Gastroesophageal sphincter (tissue), 4 donors: ENCODE results near the gene C4orf36. TPM values are rescaled to one million over a fixed set of nuclear protein-coding genes. Genes with fewer than 3 reads are reported as not detected.

Experiments
- ATAC-seq: fragments of 150-250 bp; one replicate; pipeline ENCODE4 v1.9.1; 2016; ENCODE audit warnings: mild to moderate bottlenecking, moderate library complexity
- H3K27ac ChIP-seq, 4 donors: fragments of 200-600 bp; sonication (generic) in 3 of 4; 1 replicate in 3 of 4; 2 replicates in 1 of 4; pipeline ENCODE4 v1.5.1; 2016 to 2019
- H3K27me3 ChIP-seq: fragments of 200-600 bp; sonication (generic); one replicate; pipeline ENCODE4 v1.5.1; 2019
- H3K36me3 ChIP-seq, 2 donors: fragments of 200-600 bp; sonication (generic); one replicate each; pipeline ENCODE4 v1.5.1; 2019; ENCODE audit warnings: control low read depth in 1 of 2
- H3K4me1 ChIP-seq, 3 donors: fragments of 200-600 bp; sonication (generic); 1 replicate in 2 of 3; 2 replicates in 1 of 3; pipeline ENCODE4 v1.5.1; 2016 to 2019; ENCODE audit warnings: control low read depth in 2 of 3
- H3K4me3 ChIP-seq, 2 donors: fragments of 200-600 bp; sonication (generic); one replicate each; pipeline ENCODE4 v1.5.1; 2019; ENCODE audit warnings: mild to moderate bottlenecking in 1 of 2, moderate library complexity in 1 of 2
- H3K9me3 ChIP-seq, 3 donors: fragments of 200-600 bp; sonication (generic); one replicate each; pipeline ENCODE4 v1.5.1; 2017 to 2019; ENCODE audit warnings: control low read depth in 2 of 3
- EP300 ChIP-seq: sonication (generic); formaldehyde crosslinking; IDR thresholded peaks from one replicate; pipeline ENCODE4 v1.6.1; 2017; ENCODE audit warnings: antibody characterized with exemption, mild to moderate bottlenecking
- POLR2A ChIP-seq, 2 donors: fragments of 450-650 bp; IDR thresholded peaks; one replicate each; pipeline ENCODE4 v1.6.1; 2017; ENCODE audit warnings: antibody characterized with exemption in 2 of 2, mild to moderate bottlenecking in 2 of 2, moderate library complexity in 1 of 2
- POLR2AphosphoS5 ChIP-seq: sonication (generic); formaldehyde crosslinking; IDR thresholded peaks from one replicate; pipeline ENCODE4 v1.6.1; 2017; ENCODE audit warnings: antibody characterized with exemption
- WGBS, 2 donors: methylation state at CpG; one replicate each; pipeline ENCODE4 v1.1.5; 2018; ENCODE audit warnings: low coverage in 1 of 2; 5-methylcytosine and 5-hydroxymethylcytosine counted together
- total RNA-seq, 4 donors: library from RNA; depleted of rRNA; stranded (reverse); fragments of >200 nt; gene quantifications; one replicate each; pipeline ENCODE4 v1.1.0, GENCODE V29; 2016
- TF ChIP-seq, protein P1 (sequence below), 4 experiments: fragments of 200-600 bp in 2 of 4; fragments of 450-650 bp in 2 of 4; sonication (generic) in 1 of 4; IDR thresholded peaks; one replicate each; pipeline ENCODE4 v1.5.1; 2017 to 2019; ENCODE audit warnings: antibody characterized with exemption in 4 of 4, mild to moderate bottlenecking in 2 of 4, moderate library complexity in 2 of 4

C4orf36 gene
- total RNA-seq, 4 donors from 2014 or later = not detected

DNA sequence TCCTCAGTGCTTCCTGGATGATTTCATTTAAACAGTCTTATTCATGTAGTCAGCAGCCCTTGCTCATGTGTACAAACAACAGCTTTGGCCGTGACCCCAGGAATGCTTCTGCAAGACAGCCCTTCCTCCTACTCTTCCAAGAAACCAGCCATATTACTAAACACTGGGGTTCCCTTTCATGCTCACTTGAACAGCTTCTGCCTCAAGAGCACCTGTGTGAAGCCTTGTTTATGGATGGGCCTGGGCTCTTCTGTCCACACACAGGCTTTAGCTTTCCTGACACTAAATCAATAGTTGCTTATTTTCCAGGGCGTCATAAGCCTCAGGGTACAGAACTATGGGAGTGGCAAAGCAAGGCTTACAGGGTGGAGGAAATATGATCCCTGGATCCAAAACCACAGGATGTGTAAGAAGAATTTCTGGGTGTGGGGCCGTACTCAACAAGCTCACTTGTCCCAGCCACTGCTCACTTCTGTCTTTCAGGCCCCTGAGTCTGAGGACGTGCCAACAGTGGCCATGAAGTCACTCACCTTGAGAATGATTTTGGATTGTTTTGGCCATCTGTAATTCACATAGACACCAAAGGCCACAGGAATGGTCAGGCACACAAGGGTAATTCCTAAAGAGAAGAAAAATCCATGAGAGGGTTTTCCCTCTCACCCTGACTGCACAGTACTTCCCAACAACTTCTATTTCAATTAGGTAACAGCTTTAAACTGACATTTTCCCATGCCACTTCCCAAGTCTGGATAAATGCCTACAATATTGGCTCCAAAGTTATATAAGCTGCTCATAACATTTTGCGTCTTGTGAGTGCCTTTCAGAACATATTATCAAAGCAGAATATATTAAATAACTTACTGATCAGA, 60.7 kb downstream of the C4orf36 start:
- H3K27me3 ChIP-seq = no peaks in the 10 kb centered on the region
- H3K4me1 ChIP-seq = no peaks in the 10 kb centered on the region
- ATAC-seq = peak; percentile 36
- H3K27ac ChIP-seq = no peak overlapping the region
- WGBS, 2 donors = 78 to 96% methylated on average over 4 to 5 of the region's 5 CpGs
- H3K4me3 ChIP-seq = no peak overlapping the region
- no peak for TF ChIP-seq POLR2AphosphoS5
- no peak for TF ChIP-seq EP300
- TF ChIP-seq, protein P1, sequence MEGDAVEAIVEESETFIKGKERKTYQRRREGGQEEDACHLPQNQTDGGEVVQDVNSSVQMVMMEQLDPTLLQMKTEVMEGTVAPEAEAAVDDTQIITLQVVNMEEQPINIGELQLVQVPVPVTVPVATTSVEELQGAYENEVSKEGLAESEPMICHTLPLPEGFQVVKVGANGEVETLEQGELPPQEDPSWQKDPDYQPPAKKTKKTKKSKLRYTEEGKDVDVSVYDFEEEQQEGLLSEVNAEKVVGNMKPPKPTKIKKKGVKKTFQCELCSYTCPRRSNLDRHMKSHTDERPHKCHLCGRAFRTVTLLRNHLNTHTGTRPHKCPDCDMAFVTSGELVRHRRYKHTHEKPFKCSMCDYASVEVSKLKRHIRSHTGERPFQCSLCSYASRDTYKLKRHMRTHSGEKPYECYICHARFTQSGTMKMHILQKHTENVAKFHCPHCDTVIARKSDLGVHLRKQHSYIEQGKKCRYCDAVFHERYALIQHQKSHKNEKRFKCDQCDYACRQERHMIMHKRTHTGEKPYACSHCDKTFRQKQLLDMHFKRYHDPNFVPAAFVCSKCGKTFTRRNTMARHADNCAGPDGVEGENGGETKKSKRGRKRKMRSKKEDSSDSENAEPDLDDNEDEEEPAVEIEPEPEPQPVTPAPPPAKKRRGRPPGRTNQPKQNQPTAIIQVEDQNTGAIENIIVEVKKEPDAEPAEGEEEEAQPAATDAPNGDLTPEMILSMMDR (IDR thresholded peaks at IDR 0.05) = no peak
- no peak for TF ChIP-seq POLR2A (IDR thresholded peaks at IDR 0.05)
- peaks cover 0 to 5% of the 10 kb centered on the region in 2 donors for H3K36me3 ChIP-seq
- peaks cover 0 to 5% (median 0%) of the 10 kb centered on the region in 3 donors for H3K9me3 ChIP-seq

Other genes with a start within 250 kb of the C4orf36 start
- gene SLC10A6, start 43.0 kb downstream of the C4orf36 start, total RNA-seq = 1 to 10 TPM in 3 of 4 donors, under 1 TPM in 1; 0.35 to 3.3 (median 2.0) TPM
- 10 to 100 TPM; 59.7 to 78.1 (median 65.9) TPM for gene AFF1, start 42.6 kb upstream of the C4orf36 start, total RNA-seq